Adipose tissue (tissue), 3 donors: ENCODE measurements around the gene CACTIN. TPM values are rescaled to one million over a fixed set of nuclear protein-coding genes. Genes with fewer than 3 reads are reported as not detected.
A peak's percentile ranks its signal among the peaks of the same experiment; 100 is the strongest.
"Not testable (repeated sequence)": the region's sequence is repeated elsewhere in the genome, so short reads cannot be mapped to it uniquely, and the experiment has no call there.

Experiments
- H3K27ac ChIP-seq: one replicate; pipeline ENCODE4 v1.5.1; 2013; ENCODE audit warnings: low read depth, low read length
- WGBS, 3 donors: extraction: QIAGEN DNeasy Blood & Tissue Kit; methylation state at CpG; one replicate each; pipeline ENCODE4 v1.1.7; 2013; 5-methylcytosine and 5-hydroxymethylcytosine counted together
- polyA plus RNA-seq, 3 donors: library from polyadenylated mRNA; stranded (reverse); fragments of 200-250 nt; gene quantifications; one replicate each; pipeline ENCODE4 v1.2.3, GENCODE V29; 2013
- donor health status: healthy with polysubstance abuse.
- donor health status: Bipolar disorder and iron deficiency.
- donor health status: healthy.

The CACTIN gene
- polyA plus RNA-seq = 10 to 100 TPM; 11.6 to 16.5 (median 12.1) TPM

DNA sequence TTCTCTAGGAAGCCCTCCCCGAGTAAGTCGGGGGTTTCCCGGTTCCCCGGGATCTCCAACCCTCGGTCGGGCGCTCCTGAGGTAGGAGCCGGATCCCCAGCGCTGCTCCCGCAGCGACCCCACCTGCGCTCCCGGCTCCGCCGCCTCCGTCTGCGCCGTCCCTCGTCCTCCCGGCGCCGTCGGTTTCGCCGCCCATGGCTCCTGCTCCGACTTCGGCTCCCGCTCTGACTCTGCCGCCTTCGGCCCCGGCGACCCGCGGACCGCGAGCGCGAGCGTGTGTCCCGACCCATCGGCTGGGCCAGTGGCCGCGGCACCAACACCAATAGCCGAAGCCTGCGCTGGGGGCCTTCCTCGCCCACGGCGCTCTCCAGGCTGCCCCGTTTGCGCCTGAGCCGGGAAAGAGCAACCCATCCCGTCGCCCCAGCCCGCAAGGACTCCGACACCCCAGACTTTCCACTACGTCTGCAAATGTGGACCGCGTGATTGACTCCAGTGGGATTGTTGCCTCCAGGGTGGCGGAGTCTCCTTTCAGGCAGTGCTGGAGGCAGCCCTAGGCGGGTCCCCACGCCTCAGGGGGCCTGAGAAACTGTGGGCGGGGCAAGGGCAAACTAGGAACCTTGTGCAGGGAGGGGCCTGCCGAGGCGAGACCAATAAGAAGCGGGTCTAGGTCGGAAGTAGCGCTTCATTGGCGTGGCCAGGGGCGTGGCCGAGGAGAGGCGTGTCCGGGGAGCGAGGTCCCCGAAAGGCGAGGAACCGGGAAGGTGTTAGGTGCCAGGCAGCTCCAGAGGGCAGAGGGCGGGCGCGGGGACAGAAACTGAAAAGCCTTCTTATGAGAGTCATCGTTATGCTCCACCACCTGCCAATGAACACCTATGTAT lies at the start of gene CACTIN:
Gene CACTIN (minus strand): TSS at position 318 of the 878 bp plus-strand sequence. CDS start 28 bp downstream, at position 290.
- 0 to 1% (median 0%) methylated on average over 77 to 80 of the region's 80 CpGs for WGBS, 3 donors

DNA sequence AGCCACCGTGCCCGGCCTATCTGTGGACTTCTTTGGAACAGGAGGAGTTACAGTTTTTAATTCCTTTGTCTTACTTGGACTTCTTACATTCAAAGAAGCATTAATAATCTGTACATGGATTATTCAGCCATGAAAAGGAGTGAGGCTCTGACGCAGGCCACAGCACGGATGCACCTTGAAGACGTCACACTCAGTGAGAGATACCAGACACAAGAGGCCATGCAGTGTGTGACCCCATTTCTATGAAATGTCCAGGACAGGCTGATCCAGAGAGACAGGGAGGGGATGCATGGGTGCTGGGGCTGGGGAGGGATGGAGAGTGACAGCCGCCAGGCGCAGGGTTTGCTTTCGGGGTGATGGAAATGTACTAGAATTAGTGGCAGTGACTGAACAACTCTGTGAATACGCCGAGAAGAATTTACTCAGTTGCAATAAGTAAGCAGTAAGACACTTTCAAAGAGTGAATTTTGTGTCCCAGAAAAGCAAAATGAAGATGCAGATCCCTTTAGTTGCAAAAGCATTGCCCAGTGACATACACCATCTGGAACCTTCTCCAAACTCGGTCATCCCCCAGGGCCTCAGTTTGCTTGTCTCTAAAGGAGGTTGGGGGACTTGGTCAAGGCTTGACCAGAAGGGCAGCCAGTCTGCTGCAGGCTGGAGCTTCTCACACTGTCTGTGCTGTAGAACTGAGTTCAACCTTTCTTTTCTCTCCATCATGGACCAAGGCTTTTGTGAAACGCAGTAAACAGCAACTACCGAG lies 48.4 kb upstream of the CACTIN start:
- WGBS, 3 donors = 85 to 92% (median 86%) methylated on average over 13 of the region's 13 CpGs
- H3K27ac ChIP-seq = no peak overlapping the region

More for the DNA sequence above, at the start of gene CACTIN:
- H3K27ac ChIP-seq = peak within 1 kb of the TSS; percentile 94

DNA sequence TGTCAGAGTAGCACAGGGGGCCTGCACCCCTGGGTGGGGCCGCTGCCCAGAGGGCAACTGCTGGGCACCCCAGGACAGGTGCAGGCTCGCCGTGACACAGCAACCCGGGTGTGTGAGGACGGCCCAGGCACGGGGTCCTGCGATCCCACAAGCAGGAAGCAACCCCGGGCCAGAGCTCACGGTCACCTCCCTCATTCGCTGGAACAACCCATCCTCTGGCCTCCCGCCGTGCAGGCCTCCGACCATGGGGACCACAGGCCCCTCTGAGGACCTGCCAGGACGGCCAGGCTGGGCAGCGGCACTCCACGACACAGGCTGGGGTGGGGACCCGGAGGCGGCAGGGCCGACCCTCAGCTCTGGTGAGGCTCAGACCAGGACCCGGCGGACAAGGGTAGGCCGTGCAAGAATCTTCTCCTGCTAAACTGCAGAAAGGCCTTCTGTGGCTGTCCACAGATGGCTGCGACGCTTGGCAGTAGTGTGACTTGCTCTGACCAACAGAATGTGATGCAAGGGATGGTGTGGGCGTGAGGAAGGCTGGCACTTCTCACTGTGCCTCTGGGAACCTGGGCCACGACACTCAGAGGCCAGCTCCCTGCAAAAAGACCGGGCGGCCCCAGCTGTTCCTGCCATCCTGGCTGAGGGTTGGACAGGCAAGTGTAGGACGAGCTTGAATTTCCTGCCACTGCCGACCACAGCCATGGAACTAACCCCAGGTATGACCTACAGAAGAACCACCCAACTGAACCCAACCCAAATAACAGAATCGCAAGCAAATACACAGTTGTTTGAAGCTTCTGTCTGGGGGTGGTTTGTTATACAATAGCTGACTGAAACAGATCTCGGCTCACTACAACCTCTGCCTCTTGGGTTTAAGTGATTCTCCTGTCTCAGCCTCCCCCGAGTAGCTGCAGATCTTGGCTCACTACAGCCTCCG lies 47.2 kb upstream of the CACTIN start:
- 91 to 96% (median 94%) methylated on average over 34 of the region's 34 CpGs for WGBS, 3 donors
- H3K27ac ChIP-seq = no peak overlapping the region

DNA sequence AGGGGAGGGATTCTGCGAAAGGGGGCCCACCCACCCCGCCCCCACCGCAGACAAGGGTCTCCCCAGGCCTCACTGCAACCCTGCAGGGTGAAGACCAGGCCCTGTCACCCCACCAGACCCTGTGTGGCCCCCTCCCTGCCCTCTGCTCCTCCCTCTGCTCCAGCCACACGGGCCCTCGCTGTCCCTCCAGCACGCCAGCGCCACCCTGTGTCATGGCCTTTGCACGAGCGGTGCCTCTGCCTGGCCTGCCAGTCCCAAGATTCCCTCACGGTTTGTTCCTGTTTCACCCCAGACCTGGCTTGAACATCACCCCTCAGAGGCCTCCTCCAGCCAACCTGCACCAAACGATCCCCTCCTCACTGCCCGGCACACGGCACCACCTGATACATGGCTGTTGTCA lies 46.4 kb upstream of the CACTIN start:
- no peak overlapping the region for H3K27ac ChIP-seq
- 91 to 96% (median 92%) methylated on average over 11 to 13 of the region's 13 CpGs for whole genome bisulfite sequencing, 3 donors

DNA sequence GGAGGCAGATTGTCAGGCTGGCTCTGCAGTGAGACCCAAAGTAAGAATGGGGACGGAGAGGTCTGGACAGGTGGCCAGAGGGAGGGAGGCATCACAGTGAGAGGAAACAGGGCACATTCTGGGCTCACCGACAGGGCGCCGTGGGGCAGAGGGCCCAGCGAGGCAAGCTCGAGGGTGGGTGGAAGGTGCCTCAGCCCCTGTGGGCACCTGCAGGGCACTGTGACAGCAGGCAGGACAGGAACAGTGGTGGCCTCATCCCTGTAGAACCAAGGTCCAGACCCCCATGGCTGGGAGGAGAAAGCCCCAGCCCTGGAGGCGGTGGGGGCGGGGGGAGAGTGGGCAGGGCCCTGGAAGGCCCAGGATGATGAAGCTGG lies 46.0 kb upstream of the CACTIN start:
- peak overlapping the region; percentile 43 for H3K27ac ChIP-seq

DNA sequence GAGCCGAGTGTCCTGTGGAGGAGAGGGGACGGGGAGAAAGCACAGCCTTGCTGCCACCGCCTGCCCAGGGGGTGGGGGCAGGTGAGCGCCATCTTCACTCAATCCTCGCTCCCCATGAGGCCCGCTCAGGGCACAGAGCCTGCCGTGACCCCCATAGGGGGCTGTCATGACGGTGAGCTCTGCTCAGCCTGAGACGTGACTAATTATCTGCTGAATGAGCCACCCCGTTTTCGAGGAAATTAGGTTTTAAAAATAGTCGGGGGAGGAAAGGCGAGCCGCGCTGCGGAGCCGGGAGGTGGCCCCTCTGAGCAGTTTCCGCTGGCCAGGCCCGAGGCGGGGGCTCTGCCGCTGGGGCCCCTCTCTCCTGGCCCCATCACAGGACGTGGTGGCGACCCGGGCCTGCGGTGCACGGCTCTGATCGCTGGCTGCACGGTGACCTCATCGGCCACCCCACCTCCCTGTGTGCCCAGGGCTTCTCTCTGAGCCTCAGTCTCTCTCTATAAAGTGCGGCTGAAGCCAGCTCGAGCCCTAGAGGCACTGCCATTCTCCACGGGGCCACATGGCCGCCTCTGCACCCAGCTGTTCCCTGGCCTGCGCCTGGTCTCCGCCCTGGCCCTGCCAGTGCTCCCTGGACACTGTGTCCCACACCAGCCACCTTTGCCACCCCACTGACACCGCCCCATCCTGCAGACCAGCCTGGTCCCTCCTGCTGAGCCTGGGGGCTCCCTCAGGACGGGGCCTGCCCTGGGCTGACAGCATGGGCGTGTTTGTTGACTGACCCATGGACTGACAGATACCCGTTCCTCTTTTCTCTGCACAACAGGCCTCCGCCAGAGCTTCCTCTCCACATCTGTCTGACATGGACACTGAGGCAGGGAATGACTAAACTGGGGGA lies 45.3 kb upstream of the CACTIN start:
- peak overlapping the region; percentile 98 for H3K27ac ChIP-seq
- 28 to 64% (median 30%) methylated on average over 35 to 40 of the region's 40 CpGs for WGBS, 3 donors

More for the DNA sequence above, 46.0 kb upstream of the CACTIN start:
- 82 to 98% (median 90%) methylated on average over 7 to 8 of the region's 8 CpGs for WGBS, 3 donors

DNA sequence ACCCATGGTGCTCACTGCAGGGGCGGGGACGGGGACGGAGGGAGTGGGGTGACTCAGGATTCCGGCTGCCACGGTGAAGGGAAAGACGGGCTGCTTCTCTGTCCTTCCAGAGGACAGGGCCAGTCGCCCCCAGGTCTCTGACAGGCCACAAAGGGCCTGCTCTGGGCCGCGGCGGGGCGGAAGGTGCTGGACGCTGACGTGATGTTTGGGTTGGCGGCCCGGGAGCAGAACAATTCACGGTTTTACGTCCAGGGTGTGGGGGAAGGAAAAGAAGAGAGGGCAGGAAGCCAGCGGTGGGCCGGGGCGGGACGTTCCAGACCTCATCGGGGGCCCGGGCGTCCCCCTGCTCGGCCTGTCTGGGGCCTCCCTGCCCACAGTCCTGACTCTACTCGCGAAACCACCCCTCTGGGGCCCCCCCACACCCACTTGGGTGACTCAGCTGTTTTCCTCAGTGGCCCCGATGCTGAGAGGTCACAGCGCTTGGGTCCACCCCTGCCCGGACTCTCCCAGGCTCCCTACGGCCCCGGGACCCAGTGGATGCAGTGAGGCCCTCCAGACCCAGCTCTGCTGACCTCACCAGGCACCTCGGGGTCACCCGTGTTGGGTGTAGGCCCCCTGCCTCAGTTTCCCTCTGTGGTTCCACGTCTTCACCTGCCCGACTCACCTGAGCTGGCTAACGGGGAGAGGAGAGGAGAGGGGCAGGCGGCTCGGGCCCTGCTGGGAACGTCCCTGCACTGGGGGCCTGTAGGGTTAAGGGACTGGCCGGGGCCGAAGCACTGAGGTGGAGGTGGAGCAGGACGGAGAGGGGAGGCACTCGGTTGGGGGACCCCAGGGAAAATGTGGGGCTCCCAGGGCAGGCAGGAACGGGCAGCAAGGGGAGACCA lies 44.4 kb upstream of the CACTIN start:
- H3K27ac ChIP-seq = peak overlapping the region; percentile 98
- WGBS, 3 donors = 11 to 75% (median 22%) methylated on average over 43 to 45 of the region's 45 CpGs

DNA sequence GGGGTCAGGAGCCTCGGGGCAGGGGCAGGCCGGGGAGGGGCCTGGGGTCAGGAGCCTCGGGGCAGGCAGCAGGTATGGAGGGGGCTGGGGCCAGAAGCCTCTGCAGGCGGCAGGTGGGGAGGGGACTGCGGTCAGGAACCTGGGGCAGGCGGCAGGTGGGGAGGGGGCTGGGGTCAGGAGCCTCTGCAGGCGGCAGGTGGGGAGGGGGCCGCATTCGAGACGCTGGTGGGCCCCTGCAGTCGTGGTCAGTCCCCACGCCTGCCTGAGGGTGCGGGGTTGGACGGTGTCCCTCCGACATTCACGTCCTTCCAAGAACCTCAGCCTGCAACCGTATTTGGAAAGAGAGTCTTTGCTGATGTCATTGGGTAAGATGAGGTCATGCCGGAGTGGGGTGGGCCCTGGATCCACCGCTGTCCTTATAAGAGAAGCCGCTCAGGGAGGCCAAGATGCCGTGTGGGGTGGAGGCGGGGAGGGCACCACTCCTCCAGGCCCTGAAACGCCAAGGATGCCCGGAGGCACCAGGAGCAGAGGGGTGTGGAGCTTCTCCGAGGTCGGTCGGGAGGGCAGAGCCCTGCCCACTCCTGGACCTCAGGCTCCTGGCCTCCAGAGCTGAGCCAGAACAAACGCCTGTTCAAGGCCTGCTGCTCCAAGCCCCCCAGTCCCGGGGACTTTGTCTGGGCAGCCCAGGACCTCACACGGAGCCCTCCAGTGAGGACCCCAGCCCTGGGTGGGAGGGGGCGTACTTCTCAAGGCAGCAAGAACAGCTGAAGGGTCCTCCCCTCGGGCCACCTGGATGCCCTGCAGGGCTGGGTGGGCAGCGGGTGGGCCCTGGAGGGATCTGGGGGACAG lies 43.6 kb upstream of the CACTIN start:
- 32 to 69% (median 36%) methylated on average over 28 to 33 of the region's 33 CpGs for WGBS, 3 donors
- H3K27ac ChIP-seq = peak overlapping the region; percentile 98

DNA sequence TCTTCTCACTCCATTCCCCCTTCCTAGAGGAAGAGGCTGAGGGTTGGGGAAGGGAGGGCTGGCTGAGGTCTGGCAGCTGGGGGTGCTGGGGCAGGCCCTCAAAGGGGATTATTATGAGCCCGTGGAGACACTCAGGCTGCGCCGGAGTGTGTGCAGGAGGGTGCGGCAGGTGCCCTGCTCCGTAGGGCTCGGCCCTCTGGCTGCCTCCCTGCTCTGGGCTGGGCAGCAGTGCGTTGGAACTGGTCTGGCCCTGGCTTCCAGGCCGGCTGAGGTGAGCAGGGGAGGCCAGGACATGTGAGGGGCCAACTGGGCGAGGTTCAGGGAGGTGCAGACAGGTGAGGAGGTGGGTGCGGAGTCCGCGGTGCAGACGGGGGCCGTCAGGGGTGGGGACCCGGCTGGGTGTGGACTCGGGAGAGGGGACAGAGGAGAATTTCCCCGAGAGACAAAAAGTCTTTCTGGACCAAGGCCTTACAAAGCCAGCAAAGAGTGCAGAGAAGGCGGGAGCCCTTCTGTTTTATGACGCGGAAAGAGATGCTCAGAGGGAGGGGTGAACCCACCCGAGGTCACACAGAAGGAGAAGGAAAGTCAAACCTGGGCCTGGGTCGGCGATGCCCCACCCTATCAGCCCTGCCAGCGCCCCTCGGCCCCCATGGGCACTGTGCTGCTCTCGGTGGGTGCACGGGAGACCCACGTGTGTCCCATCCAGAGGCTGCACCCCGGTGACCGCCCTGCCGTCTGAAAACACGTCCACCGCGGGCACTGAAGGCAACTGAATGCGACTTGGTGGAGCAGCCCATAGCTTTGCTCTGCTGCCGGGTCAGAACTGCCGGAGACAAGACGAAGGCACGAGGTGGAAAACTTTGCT lies 42.7 kb upstream of the CACTIN start:
- 72 to 83% (median 76%) methylated on average over 39 of the region's 39 CpGs for WGBS, 3 donors
- no peak overlapping the region for H3K27ac ChIP-seq

DNA sequence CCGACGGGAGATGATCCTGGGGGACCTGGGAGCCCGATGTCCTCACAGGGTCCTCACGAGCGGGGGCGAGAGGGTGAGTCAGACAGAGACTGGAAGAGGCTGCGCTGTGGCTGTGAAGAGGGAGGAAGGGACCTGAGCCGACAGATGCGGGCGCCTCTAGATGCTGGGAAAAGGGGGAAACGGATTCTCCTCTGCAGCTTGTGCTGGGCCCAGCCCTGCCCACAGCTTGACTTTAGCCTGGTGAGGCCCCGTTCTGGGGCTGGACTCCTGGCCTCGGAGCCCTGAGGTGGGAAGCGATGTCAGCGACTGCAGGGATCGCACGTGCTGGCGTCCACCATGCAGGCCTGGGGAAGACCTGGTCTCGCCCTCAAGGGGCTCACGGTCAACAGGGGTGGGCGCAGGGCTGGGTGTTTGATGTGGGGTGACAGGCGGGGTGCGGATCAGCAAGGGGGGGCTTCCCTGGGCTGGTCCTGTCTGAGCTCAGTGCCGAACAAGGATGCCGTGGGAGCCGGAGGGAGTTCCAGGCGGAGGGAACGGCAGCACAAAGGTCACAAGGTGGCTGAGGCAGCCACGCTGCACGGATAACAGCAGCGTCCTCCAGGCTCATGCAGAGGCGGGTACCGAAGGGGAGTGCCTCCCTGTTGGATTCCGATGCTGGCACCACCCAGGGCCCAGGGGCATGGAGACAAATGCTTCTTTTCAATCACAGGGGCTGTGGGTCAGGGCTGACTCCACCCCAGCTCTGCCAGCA lies 41.9 kb upstream of the CACTIN start:
- WGBS, 3 donors = 72 to 82% (median 74%) methylated on average over 33 to 34 of the region's 34 CpGs
- no peak overlapping the region for H3K27ac ChIP-seq

DNA sequence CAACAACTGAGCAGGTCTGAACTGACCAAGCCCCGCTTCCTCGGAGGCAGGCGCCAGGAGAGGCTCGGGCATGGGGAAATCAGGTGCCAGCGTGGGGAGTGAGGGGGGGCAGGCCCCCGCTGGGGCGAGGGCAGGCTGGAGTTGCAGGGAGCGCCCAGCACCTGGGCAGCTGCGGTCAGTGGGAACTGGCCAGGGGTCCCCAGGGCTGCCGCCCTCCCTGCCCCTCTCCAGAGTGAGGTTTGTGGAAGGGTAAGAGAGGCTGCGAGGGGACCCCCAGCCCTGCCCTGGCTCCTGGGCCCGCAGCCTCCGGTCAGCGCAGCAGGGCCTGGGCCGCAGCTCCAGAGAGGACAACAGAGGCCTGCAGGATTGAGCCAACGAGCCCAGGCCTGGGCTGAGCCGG lies 41.2 kb upstream of the CACTIN start:
- 84 to 90% (median 89%) methylated on average over 16 to 17 of the region's 17 CpGs for WGBS, 3 donors
- H3K27ac ChIP-seq = no peak overlapping the region

DNA sequence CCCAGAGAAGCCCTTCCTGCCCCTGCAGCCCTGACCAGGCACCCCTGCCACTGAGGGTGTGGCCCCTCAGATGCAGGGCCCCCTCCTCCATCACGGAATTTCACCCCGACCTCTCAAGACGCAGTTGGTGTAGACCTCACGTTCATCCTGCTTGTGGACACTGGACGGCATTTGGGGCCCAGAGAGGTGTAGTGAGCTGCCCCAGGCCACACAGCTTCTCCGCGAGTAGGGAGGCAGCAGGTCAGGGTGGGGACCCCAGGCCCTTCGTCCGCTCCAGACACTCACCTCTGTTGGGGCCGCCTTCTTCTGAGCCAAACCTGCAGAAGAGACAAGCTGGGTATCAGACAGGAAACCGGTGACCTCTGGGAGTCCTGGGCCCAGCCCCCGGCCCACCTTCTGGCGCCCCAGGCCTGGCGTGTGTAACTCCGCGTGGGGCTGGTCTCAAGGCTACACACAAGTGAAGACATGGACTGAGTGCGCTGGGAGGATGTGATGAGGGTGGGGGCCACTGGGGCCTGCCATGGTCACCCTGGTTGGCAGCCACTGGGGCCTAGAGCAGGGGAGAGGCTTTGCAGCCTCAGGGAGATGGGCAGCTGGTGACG lies 40.5 kb upstream of the CACTIN start:
- 87 to 90% (median 87%) methylated on average over 18 of the region's 18 CpGs for WGBS, 3 donors
- H3K27ac ChIP-seq = no peak overlapping the region

DNA sequence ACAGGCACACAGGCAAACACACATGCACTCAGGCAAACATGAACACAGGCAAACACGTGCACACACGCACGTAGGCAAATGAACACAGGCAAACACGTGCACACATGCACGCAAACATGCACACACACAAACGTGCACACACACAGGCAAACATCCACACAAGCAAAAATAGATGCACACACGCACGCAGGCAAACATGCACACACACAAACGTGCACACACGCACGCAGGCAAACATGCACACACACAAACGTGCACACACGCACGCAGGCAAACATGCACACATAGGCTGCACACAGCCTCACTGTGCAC lies 39.9 kb upstream of the CACTIN start:
- WGBS, 3 donors = 88 to 92% (median 89%) methylated on average over 14 of the region's 14 CpGs
- not testable (repeated sequence) for H3K27ac ChIP-seq
